ENCODE measurements around the gene SEMA5B. TPM values are rescaled to one million over a fixed set of nuclear protein-coding genes. Genes with fewer than 3 reads are reported as not detected.

Gene SEMA5B
- polyA plus RNA-seq, 1 donor from 2014 or later, result 7.0 TPM

DNA sequence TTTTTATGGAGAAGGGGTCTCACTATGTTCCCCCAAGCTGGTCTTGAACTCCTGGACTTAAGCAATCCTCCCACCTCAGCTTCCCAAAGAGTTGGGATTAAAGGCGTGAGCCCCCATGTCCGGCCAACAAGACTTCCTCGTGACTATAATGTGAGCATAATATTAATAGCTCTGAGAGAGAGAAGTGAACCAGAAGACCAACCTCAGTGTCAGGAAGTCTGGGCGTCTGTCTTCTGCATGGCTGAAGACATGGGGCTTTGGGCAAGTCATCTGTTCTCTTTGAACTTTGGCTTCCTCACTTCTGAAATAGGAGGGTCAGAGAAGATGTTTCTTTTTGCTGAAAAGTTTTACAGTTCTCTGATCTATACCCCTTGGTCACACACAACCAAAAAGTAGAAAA is 140.6 kb downstream of the SEMA5B start:
- H3K27me3 ChIP-seq (ENCODE audit: insufficient read depth, low read depth, low read length), result no peaks in the 10 kb centered on the region
- no peaks in the 10 kb centered on the region for H3K79me2 ChIP-seq (replicated peaks; ENCODE audit: insufficient read depth, low read length)
- no peak overlapping the region for H3K4me3 ChIP-seq (ENCODE audit: low read length)
- no peak overlapping the region for H3K27ac ChIP-seq (ENCODE audit: low read length)
- no peak overlapping the region for H3K4me2 ChIP-seq (ENCODE audit: low read length)
- H3K9me3 ChIP-seq (ENCODE audit: low read length), result no peaks in the 10 kb centered on the region
- H3K9me2 ChIP-seq (ENCODE audit: insufficient read depth, low read length), result no peaks in the 10 kb centered on the region
- no peak overlapping the region for H2AFZ ChIP-seq (ENCODE audit: low read depth, low read length)
- no peaks in the 10 kb centered on the region for H3F3A ChIP-seq (ENCODE audit: insufficient read depth, low read length, poor library complexity, severe bottlenecking)
- TF ChIP-seq EP300 (conservative IDR thresholded peaks at IDR 0.05; ENCODE audit: poor library complexity, severe bottlenecking), result no peak
- no peak for TF ChIP-seq RAD21 (conservative IDR thresholded peaks at IDR 0.05)
- TF ChIP-seq MXI1 (conservative IDR thresholded peaks at IDR 0.05; ENCODE audit: poor library complexity, severe bottlenecking), result no peak
- TF ChIP-seq POLR2AphosphoS5 (IDR thresholded peaks at IDR 0.05), result no peak
- TF ChIP-seq TAF1 (IDR thresholded peaks at IDR 0.05; ENCODE audit: low read depth), result no peak
- TF ChIP-seq, protein P1, sequence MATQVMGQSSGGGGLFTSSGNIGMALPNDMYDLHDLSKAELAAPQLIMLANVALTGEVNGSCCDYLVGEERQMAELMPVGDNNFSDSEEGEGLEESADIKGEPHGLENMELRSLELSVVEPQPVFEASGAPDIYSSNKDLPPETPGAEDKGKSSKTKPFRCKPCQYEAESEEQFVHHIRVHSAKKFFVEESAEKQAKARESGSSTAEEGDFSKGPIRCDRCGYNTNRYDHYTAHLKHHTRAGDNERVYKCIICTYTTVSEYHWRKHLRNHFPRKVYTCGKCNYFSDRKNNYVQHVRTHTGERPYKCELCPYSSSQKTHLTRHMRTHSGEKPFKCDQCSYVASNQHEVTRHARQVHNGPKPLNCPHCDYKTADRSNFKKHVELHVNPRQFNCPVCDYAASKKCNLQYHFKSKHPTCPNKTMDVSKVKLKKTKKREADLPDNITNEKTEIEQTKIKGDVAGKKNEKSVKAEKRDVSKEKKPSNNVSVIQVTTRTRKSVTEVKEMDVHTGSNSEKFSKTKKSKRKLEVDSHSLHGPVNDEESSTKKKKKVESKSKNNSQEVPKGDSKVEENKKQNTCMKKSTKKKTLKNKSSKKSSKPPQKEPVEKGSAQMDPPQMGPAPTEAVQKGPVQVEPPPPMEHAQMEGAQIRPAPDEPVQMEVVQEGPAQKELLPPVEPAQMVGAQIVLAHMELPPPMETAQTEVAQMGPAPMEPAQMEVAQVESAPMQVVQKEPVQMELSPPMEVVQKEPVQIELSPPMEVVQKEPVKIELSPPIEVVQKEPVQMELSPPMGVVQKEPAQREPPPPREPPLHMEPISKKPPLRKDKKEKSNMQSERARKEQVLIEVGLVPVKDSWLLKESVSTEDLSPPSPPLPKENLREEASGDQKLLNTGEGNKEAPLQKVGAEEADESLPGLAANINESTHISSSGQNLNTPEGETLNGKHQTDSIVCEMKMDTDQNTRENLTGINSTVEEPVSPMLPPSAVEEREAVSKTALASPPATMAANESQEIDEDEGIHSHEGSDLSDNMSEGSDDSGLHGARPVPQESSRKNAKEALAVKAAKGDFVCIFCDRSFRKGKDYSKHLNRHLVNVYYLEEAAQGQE (IDR thresholded peaks at IDR 0.05; ENCODE audit: borderline replicate concordance), result no peak
- TF ChIP-seq SMC3 (conservative IDR thresholded peaks at IDR 0.05; ENCODE audit: poor library complexity), result no peak
- no peak for TF ChIP-seq EZH2 (IDR thresholded peaks at IDR 0.05; ENCODE audit: borderline replicate concordance, insufficient read depth, low read length, poor library complexity, severe bottlenecking)
- no peak for TF ChIP-seq CTCF (IDR thresholded peaks at IDR 0.05; ENCODE audit: poor library complexity, severe bottlenecking)
- no peaks in the 10 kb centered on the region for H4K20me1 ChIP-seq (ENCODE audit: insufficient read depth)
- H3K9ac ChIP-seq (ENCODE audit: low read length), result no peak overlapping the region
- no peaks in the 10 kb centered on the region for H3K36me3 ChIP-seq (ENCODE audit: insufficient read depth, low read length)

DNA sequence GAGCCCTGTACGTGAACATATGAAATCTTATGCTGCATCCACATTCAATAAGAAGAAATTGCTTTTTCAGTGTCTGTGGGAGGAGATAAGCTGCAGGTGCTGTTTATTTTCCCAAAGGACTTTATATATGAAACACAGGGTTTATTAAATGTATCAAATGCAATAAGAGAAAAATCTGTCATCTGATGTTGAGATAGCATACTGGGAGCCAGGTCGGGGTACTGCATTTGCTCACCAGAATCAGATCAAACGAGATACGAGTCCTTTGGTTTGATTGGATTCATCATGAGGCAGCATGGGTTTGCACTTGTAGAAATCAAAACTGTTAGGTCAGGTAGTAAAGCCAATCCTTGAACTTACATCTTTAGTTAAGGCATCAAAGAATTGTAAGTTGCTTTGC is 141.3 kb downstream of the SEMA5B start:
- Histone ChIP-seq H4K20me1 (ENCODE audit: insufficient read depth) (no peaks in the 10 kb centered on the region), H3K9me2 (ENCODE audit: insufficient read depth, low read length) (no peaks in the 10 kb centered on the region), H3K79me2 (replicated peaks; ENCODE audit: insufficient read depth, low read length) (no peaks in the 10 kb centered on the region), H3K4me3 (ENCODE audit: low read length) (no peak overlapping the region), H3K4me2 (ENCODE audit: low read length) (no peak overlapping the region), H3K36me3 (ENCODE audit: insufficient read depth, low read length) (no peaks in the 10 kb centered on the region), H3F3A (ENCODE audit: insufficient read depth, low read length, poor library complexity, severe bottlenecking) (no peaks in the 10 kb centered on the region), H2AFZ (ENCODE audit: low read depth, low read length) (no peak overlapping the region), H3K27me3 (ENCODE audit: insufficient read depth, low read depth, low read length) (no peaks in the 10 kb centered on the region), H3K9me3 (ENCODE audit: low read length) (no peaks in the 10 kb centered on the region), H3K9ac (ENCODE audit: low read length) (no peak overlapping the region), H3K27ac (ENCODE audit: low read length) (no peak overlapping the region)
- TF ChIP-seq MXI1 (conservative IDR thresholded peaks at IDR 0.05; ENCODE audit: poor library complexity, severe bottlenecking) (no peak), POLR2AphosphoS5 (IDR thresholded peaks at IDR 0.05) (no peak), CTCF (IDR thresholded peaks at IDR 0.05; ENCODE audit: poor library complexity, severe bottlenecking) (no peak), TAF1 (IDR thresholded peaks at IDR 0.05; ENCODE audit: low read depth) (no peak), RAD21 (conservative IDR thresholded peaks at IDR 0.05) (no peak)
- TF ChIP-seq, protein P1 (IDR thresholded peaks at IDR 0.05; ENCODE audit: borderline replicate concordance), result no peak
